Neural cell (in vitro differentiated cells): ENCODE results near the gene CPE.

Source experiments
- EP300 ChIP-seq: fragments of 450-650 bp; conservative IDR thresholded peaks from 2 replicates; pipeline ENCODE4 v1.6.1; 2014; ENCODE audit warnings: antibody characterized with exemption, mild to moderate bottlenecking, moderate library complexity; ENCODE audit not compliant: poor library complexity, severe bottlenecking
- MXI1 ChIP-seq: fragments of 450-650 bp; conservative IDR thresholded peaks from 2 replicates; pipeline ENCODE4 v1.6.1; 2014; ENCODE audit warnings: antibody characterized with exemption, mild to moderate bottlenecking; ENCODE audit not compliant: poor library complexity, severe bottlenecking
- POLR2AphosphoS5 ChIP-seq: IDR thresholded peaks from 2 replicates; pipeline ENCODE4 v1.6.1; 2012
- TF ChIP-seq, protein P1 (sequence below): fragments of 450-650 bp; IDR thresholded peaks from 2 replicates; pipeline ENCODE4 v1.5.1; 2014; ENCODE audit warnings: antibody characterized with exemption, mild to moderate bottlenecking, moderate library complexity; ENCODE audit not compliant: poor library complexity, severe bottlenecking

DNA sequence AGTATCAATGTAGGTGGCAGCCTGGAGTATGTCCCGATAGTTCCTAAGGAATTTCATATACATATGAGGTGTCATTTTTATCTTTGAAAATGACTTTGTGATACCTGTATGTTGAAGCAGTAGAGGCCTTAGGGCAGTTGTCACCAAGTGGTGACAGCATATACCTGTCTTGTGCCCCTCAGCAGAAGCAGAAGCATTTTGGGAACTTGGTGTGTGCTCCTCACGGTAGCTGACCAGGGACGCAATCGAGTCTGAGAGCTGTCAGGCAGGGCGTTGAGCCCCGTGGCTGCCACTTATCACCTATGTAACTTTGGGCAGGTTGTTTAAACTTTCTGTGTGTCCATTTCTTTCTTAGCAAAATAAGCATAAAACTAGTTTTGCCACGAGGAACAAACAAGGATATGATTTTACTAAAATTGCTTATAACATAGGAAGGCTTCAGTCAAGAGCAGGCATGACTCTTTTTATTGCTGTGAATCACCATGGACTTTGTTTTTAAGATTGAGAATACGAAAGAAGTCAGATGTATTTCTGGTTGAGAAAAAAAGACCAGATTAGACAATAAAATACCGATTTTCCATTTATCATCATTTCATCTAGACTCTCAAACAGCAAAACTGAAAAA, 161.5 kb downstream of the CPE start:
- TF ChIP-seq POLR2AphosphoS5 = no peak
- no peak for TF ChIP-seq MXI1
- TF ChIP-seq, protein P1, sequence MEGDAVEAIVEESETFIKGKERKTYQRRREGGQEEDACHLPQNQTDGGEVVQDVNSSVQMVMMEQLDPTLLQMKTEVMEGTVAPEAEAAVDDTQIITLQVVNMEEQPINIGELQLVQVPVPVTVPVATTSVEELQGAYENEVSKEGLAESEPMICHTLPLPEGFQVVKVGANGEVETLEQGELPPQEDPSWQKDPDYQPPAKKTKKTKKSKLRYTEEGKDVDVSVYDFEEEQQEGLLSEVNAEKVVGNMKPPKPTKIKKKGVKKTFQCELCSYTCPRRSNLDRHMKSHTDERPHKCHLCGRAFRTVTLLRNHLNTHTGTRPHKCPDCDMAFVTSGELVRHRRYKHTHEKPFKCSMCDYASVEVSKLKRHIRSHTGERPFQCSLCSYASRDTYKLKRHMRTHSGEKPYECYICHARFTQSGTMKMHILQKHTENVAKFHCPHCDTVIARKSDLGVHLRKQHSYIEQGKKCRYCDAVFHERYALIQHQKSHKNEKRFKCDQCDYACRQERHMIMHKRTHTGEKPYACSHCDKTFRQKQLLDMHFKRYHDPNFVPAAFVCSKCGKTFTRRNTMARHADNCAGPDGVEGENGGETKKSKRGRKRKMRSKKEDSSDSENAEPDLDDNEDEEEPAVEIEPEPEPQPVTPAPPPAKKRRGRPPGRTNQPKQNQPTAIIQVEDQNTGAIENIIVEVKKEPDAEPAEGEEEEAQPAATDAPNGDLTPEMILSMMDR = no peak
- TF ChIP-seq EP300 = no peak
